ENCODE measurements around the gene CENPN. TPM values are rescaled to one million over a fixed set of nuclear protein-coding genes. Genes with fewer than 3 reads are reported as not detected.

Gene CENPN
- total and polyA plus RNA-seq, 10 of the 15 experiments (the other 5 are each of a cell fraction or from before 2014, with no cell fraction given), result 39.8 to 143 (median 66.8) TPM

DNA sequence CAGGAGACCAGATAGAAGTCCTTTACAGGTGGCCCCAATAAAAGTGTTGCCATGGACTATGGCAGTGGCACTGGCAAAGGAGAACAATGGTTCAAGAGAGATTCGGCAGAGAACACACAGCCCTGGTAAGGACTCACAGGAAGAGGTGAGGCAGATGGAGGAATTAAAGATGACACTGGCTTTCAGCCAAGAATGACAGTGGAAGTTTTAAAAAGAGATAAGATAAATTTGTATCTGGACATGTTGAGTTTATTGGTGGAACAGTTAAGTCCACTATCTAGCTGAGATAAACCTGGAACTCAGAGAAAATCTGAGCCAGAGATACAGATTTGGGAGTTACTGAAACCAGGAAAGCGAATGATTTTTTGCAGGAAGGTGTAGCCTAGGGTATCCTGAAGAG is 20.5 kb upstream of the CENPN start:
- Histone ChIP-seq H3K36me3 (ENCODE audit: control insufficient read depth in 2 of 2, insufficient read depth in 2 of 2, low read length in 1 of 2) (peaks cover 3 to 6% of the 10 kb centered on the region in 2 experiments; a peak in 2 of 4 replicates), H3K27ac (ENCODE audit: control insufficient read depth, insufficient read depth) (no peak overlapping the region), H3K4me1 (ENCODE audit: control insufficient read depth, insufficient read depth, low read length) (no peaks in the 10 kb centered on the region), H3K4me3 (no peak overlapping the region), H3K27me3 (replicated peaks in 1 of 2; ENCODE audit: control insufficient read depth in 2 of 2, insufficient read depth in 2 of 2, low read length in 1 of 2) (no peaks in the 10 kb centered on the region), H3K4me2 (ENCODE audit: control insufficient read depth, insufficient read depth) (no peak overlapping the region), H3K79me2 (ENCODE audit: control insufficient read depth, insufficient read depth, low read length) (peaks cover 8% of the 10 kb centered on the region), H4K20me1 (ENCODE audit: control insufficient read depth, insufficient read depth) (peaks cover 3% of the 10 kb centered on the region; the same call in 1 of the 2 replicates), H2AFZ (ENCODE audit: control insufficient read depth, low read depth, low read length) (no peak overlapping the region), H3K9ac (ENCODE audit: control insufficient read depth, insufficient read depth, low read length) (no peak overlapping the region), H3K9me3 (replicated peaks; ENCODE audit: control insufficient read depth, insufficient read depth, low read length) (no peaks in the 10 kb centered on the region)
- ATAC-seq (no peak), DNase-seq (ENCODE audit: low read depth, low spot score) (no peak), FAIRE-seq (no peak)
- ChIA-PET SMC1A (ENCODE audit: uncharacterized antibody, unreplicated experiment) (interaction anchor here (1.3 to 1.5 kb wide), 2 partner anchors 8 to 10 kb away, joined by 3 to 4 read pairs; no protein-coding TSS in a partner anchor), POLR2A (interaction anchor here (1.0 to 1.5 kb wide), 3 partner anchors 11 to 17 kb away, joined by 3 to 7 read pairs (median 4); no protein-coding TSS in a partner anchor), CTCF (interaction anchor here (1.5 to 2.8 kb wide), 2 partner anchors 12 to 18 kb away, joined by 3 to 11 read pairs; no protein-coding TSS in a partner anchor), RAD21 (ENCODE audit: unreplicated experiment) (no interaction called here)
- in situ Hi-C loops (cut with MboI) (no loop called here), intact Hi-C loops (cut with micrococcal nuclease; ENCODE audit: unreplicated experiment) (no loop called here)
- 84% methylated on average over 2 of the region's 2 CpGs for WGBS (ENCODE audit: insufficient coverage, insufficient replicate concordance, low lambda C conversion rate, missing lambda C conversion rate)
- BruUV-seq (replicated peaks), result no TSS peak
- TF ChIP-seq TBL1XR1 (IDR thresholded peaks at IDR 0.05; ENCODE audit: low read depth, low read length), result no peak
- TF ChIP-seq, protein P1, sequence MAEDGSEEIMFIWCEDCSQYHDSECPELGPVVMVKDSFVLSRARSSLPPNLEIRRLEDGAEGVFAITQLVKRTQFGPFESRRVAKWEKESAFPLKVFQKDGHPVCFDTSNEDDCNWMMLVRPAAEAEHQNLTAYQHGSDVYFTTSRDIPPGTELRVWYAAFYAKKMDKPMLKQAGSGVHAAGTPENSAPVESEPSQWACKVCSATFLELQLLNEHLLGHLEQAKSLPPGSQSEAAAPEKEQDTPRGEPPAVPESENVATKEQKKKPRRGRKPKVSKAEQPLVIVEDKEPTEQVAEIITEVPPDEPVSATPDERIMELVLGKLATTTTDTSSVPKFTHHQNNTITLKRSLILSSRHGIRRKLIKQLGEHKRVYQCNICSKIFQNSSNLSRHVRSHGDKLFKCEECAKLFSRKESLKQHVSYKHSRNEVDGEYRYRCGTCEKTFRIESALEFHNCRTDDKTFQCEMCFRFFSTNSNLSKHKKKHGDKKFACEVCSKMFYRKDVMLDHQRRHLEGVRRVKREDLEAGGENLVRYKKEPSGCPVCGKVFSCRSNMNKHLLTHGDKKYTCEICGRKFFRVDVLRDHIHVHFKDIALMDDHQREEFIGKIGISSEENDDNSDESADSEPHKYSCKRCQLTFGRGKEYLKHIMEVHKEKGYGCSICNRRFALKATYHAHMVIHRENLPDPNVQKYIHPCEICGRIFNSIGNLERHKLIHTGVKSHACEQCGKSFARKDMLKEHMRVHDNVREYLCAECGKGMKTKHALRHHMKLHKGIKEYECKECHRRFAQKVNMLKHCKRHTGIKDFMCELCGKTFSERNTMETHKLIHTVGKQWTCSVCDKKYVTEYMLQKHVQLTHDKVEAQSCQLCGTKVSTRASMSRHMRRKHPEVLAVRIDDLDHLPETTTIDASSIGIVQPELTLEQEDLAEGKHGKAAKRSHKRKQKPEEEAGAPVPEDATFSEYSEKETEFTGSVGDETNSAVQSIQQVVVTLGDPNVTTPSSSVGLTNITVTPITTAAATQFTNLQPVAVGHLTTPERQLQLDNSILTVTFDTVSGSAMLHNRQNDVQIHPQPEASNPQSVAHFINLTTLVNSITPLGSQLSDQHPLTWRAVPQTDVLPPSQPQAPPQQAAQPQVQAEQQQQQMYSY (CRISPR knock-in tag; IDR thresholded peaks at IDR 0.05), result no peak
- no peak for TF ChIP-seq YBX1 (IDR thresholded peaks at IDR 0.05)
- no peak for TF ChIP-seq MTA3 (IDR thresholded peaks at IDR 0.05; ENCODE audit: borderline replicate concordance, low read length)
- TF ChIP-seq, protein P2, sequence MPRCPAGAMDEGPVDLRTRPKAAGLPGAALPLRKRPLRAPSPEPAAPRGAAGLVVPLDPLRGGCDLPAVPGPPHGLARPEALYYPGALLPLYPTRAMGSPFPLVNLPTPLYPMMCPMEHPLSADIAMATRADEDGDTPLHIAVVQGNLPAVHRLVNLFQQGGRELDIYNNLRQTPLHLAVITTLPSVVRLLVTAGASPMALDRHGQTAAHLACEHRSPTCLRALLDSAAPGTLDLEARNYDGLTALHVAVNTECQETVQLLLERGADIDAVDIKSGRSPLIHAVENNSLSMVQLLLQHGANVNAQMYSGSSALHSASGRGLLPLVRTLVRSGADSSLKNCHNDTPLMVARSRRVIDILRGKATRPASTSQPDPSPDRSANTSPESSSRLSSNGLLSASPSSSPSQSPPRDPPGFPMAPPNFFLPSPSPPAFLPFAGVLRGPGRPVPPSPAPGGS (IDR thresholded peaks at IDR 0.05; ENCODE audit: borderline replicate concordance, insufficient read depth, low read depth, low read length, poor library complexity, severe bottlenecking), result no peak
- TF ChIP-seq, protein P3, sequence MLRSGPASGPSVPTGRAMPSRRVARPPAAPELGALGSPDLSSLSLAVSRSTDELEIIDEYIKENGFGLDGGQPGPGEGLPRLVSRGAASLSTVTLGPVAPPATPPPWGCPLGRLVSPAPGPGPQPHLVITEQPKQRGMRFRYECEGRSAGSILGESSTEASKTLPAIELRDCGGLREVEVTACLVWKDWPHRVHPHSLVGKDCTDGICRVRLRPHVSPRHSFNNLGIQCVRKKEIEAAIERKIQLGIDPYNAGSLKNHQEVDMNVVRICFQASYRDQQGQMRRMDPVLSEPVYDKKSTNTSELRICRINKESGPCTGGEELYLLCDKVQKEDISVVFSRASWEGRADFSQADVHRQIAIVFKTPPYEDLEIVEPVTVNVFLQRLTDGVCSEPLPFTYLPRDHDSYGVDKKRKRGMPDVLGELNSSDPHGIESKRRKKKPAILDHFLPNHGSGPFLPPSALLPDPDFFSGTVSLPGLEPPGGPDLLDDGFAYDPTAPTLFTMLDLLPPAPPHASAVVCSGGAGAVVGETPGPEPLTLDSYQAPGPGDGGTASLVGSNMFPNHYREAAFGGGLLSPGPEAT (IDR thresholded peaks at IDR 0.05; ENCODE audit: low read depth), result no peak
- TF ChIP-seq MYC (IDR thresholded peaks at IDR 0.05; ENCODE audit: insufficient read depth, insufficient read length, insufficient replicate concordance, low read length, severe bottlenecking), result no peak
- no peak for TF ChIP-seq SIX5 (IDR thresholded peaks at IDR 0.05; ENCODE audit: low read depth, low read length, severe bottlenecking)
- TF ChIP-seq, protein P4, sequence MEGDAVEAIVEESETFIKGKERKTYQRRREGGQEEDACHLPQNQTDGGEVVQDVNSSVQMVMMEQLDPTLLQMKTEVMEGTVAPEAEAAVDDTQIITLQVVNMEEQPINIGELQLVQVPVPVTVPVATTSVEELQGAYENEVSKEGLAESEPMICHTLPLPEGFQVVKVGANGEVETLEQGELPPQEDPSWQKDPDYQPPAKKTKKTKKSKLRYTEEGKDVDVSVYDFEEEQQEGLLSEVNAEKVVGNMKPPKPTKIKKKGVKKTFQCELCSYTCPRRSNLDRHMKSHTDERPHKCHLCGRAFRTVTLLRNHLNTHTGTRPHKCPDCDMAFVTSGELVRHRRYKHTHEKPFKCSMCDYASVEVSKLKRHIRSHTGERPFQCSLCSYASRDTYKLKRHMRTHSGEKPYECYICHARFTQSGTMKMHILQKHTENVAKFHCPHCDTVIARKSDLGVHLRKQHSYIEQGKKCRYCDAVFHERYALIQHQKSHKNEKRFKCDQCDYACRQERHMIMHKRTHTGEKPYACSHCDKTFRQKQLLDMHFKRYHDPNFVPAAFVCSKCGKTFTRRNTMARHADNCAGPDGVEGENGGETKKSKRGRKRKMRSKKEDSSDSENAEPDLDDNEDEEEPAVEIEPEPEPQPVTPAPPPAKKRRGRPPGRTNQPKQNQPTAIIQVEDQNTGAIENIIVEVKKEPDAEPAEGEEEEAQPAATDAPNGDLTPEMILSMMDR (IDR thresholded peaks at IDR 0.05 in 2 of 3, conservative IDR thresholded peaks at IDR 0.05 in 1 of 3; ENCODE audit: control insufficient read depth in 2 of 3, extremely low read depth in 1 of 3, insufficient read depth in 1 of 3, low read depth in 3 of 3, low read length in 3 of 3), result no peak
- TF ChIP-seq, protein P5, sequence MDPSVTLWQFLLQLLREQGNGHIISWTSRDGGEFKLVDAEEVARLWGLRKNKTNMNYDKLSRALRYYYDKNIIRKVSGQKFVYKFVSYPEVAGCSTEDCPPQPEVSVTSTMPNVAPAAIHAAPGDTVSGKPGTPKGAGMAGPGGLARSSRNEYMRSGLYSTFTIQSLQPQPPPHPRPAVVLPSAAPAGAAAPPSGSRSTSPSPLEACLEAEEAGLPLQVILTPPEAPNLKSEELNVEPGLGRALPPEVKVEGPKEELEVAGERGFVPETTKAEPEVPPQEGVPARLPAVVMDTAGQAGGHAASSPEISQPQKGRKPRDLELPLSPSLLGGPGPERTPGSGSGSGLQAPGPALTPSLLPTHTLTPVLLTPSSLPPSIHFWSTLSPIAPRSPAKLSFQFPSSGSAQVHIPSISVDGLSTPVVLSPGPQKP (IDR thresholded peaks at IDR 0.05; ENCODE audit: low read depth, low read length), result no peak
- TF ChIP-seq, protein P6, sequence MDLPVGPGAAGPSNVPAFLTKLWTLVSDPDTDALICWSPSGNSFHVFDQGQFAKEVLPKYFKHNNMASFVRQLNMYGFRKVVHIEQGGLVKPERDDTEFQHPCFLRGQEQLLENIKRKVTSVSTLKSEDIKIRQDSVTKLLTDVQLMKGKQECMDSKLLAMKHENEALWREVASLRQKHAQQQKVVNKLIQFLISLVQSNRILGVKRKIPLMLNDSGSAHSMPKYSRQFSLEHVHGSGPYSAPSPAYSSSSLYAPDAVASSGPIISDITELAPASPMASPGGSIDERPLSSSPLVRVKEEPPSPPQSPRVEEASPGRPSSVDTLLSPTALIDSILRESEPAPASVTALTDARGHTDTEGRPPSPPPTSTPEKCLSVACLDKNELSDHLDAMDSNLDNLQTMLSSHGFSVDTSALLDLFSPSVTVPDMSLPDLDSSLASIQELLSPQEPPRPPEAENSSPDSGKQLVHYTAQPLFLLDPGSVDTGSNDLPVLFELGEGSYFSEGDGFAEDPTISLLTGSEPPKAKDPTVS (IDR thresholded peaks at IDR 0.05; ENCODE audit: low read depth, low read length), result no peak

Measured in GM12878 (cell line).